HepG2 (cell line): ENCODE measurements around the gene GAPDH. TPM values are rescaled to one million over a fixed set of nuclear protein-coding genes. Genes with fewer than 3 reads are reported as not detected.

Experiments used
- DNMT3B ChIP-seq: conservative IDR thresholded peaks from 2 replicates; pipeline ENCODE4 v1.6.1; 2016; ENCODE audit warnings: missing biosample characterization, control low read depth
- ELK4 ChIP-seq: sonication (generic); formaldehyde crosslinking; IDR thresholded peaks from 2 replicates; pipeline ENCODE4 v1.9.0; 2021; ENCODE audit warnings: missing genetic modification reagents, borderline replicate concordance
- FOXJ3 ChIP-seq: sonication (generic); formaldehyde crosslinking; IDR thresholded peaks from 2 replicates; pipeline ENCODE4 v1.4.0; 2020; ENCODE audit warnings: missing genetic modification reagents, mild to moderate bottlenecking, borderline replicate concordance
- GPN1 ChIP-seq: sonication (generic); formaldehyde crosslinking; IDR thresholded peaks from 2 replicates; pipeline ENCODE4 v1.5.1; 2020; ENCODE audit warnings: missing genetic modification reagents, borderline replicate concordance
- HMGXB3 ChIP-seq: sonication (generic); formaldehyde crosslinking; IDR thresholded peaks from 2 replicates; pipeline ENCODE4 v1.4.0; 2020; ENCODE audit warnings: missing genetic modification reagents, borderline replicate concordance
- IKZF1 ChIP-seq: fragments of 450-650 bp; IDR thresholded peaks from 2 replicates; pipeline ENCODE4 v1.7.1; 2016
- JUND ChIP-seq: sonication (generic); formaldehyde crosslinking; IDR thresholded peaks from 2 replicates; pipeline ENCODE4 v1.8.0; 2022; ENCODE audit warnings: mild to moderate bottlenecking, missing genetic modification reagents
- KDM2A ChIP-seq: sonication (generic); formaldehyde crosslinking; IDR thresholded peaks from 2 replicates; pipeline ENCODE4 v1.4.0; 2020; ENCODE audit warnings: low read depth, missing genetic modification reagents, borderline replicate concordance
- KLF11 ChIP-seq: IDR thresholded peaks from 2 replicates; pipeline ENCODE4 v1.6.1; 2016; ENCODE audit warnings: missing compliant biosample characterization
- TIGD3 ChIP-seq: sonication (generic); formaldehyde crosslinking; IDR thresholded peaks from 2 replicates; pipeline ENCODE4 v1.5.1; 2020; ENCODE audit warnings: mild to moderate bottlenecking, missing genetic modification reagents, borderline replicate concordance
- UBTF ChIP-seq: sonication (generic); formaldehyde crosslinking; IDR thresholded peaks from 2 replicates; pipeline ENCODE4 v1.4.0; 2020; ENCODE audit warnings: mild to moderate bottlenecking, missing genetic modification reagents
- ZBTB37 ChIP-seq: sonication (generic); formaldehyde crosslinking; IDR thresholded peaks from 2 replicates; pipeline ENCODE4 v1.4.0; 2020; ENCODE audit warnings: mild to moderate bottlenecking, missing genetic modification reagents
- ZNF331 ChIP-seq: sonication (generic); formaldehyde crosslinking; IDR thresholded peaks from 2 replicates; pipeline ENCODE4 v1.4.0; 2020; ENCODE audit warnings: missing genetic modification reagents
- ZNF33B ChIP-seq: sonication (generic); formaldehyde crosslinking; IDR thresholded peaks from 2 replicates; pipeline ENCODE4 v1.5.1; 2020; ENCODE audit warnings: mild to moderate bottlenecking, missing genetic modification reagents
- ZNF556 ChIP-seq: sonication (generic); formaldehyde crosslinking; IDR thresholded peaks from 2 replicates; pipeline ENCODE4 v1.4.0; 2020; ENCODE audit warnings: mild to moderate bottlenecking, missing genetic modification reagents, borderline replicate concordance
- ZNF713 ChIP-seq: sonication (generic); formaldehyde crosslinking; IDR thresholded peaks from 2 replicates; pipeline ENCODE4 v1.4.0; 2020; ENCODE audit warnings: mild to moderate bottlenecking, missing genetic modification reagents
- ZNF720 ChIP-seq: sonication (generic); formaldehyde crosslinking; IDR thresholded peaks from 2 replicates; pipeline ENCODE4 v1.4.0; 2020; ENCODE audit warnings: missing genetic modification reagents
- polyA plus RNA-seq, 8 experiments: library from polyadenylated mRNA; depleted of rRNA in 3 of 8; stranded (reverse) in 7 of 8; unstranded in 1 of 8; fragments of >200 nt; fragmentation: Illumina TruSeq in 4 of 8; extraction: Trizol in 4 of 8; gene quantifications; 2 replicates each; pipeline versions ENCODE4 v1.2.1 to v1.2.3, GENCODE V29; 2011 to 2016; ENCODE audit warnings: low read depth in 4 of 8, missing spikeins in 1 of 8, mixed read lengths in 1 of 8; ENCODE audit not compliant: insufficient read depth in 1 of 8
- total RNA-seq, 5 experiments: library from RNA; depleted of rRNA; stranded (reverse); fragments of >200 nt; fragmentation: Illumina TruSeq; extraction: Trizol; gene quantifications; 2 replicates each; pipeline ENCODE4 v1.2.3, GENCODE V29; 2016; ENCODE audit warnings: low read depth in 1 of 5

Gene GAPDH
- total and polyA plus RNA-seq, 2 of the 13 experiments (the other 11 are each of a cell fraction or from before 2014, with no cell fraction given), result 3,038 to 12,722 TPM

GRCh38 chr12:6533923-6534694 lies at the start of gene GAPDH (continued):
- TF ChIP-seq DNMT3B, result peak; percentile 84; the same call in 1 of the 2 replicates
- no peak; the same call in 1 of the 2 replicates for TF ChIP-seq HMGXB3
- TF ChIP-seq ZNF556 (CRISPR knock-in tag), result peak; percentile 12; the same call in 1 of the 2 replicates
- peak; percentile 60; the same call in 1 of the 2 replicates for TF ChIP-seq KDM2A (CRISPR knock-in tag)
- 0 out of 2 replicates have a peak, but pooled peaks have one; percentile 23 for TF ChIP-seq ZNF713 (CRISPR knock-in tag)
- TF ChIP-seq IKZF1, result no peak
- no peak for TF ChIP-seq JUND (CRISPR knock-in tag)
- TF ChIP-seq FOXJ3 (CRISPR knock-in tag), result no peak
- TF ChIP-seq ZNF33B, result peak; percentile 81
- TF ChIP-seq TIGD3 (CRISPR knock-in tag), result no peak
- peak; percentile 67 for TF ChIP-seq ZNF331 (CRISPR knock-in tag)
- peak; percentile 75; the same call in 1 of the 2 replicates for TF ChIP-seq UBTF (CRISPR knock-in tag)
- TF ChIP-seq ZBTB37, result no peak; the same call in 1 of the 2 replicates
- peak; percentile 56; the same call in 1 of the 2 replicates for TF ChIP-seq ELK4 (CRISPR knock-in tag)
- peak; percentile 85 for TF ChIP-seq KLF11 (CRISPR knock-in tag)
- TF ChIP-seq GPN1 (CRISPR knock-in tag), result no peak
- no peak for TF ChIP-seq ZNF720 (CRISPR knock-in tag)
